HepG2 (cell line): ENCODE measurements around the gene KBTBD13. TPM values are rescaled to one million over a fixed set of nuclear protein-coding genes. Genes with fewer than 3 reads are reported as not detected.
A peak's percentile ranks its signal among the peaks of the same experiment; 100 is the strongest.

Experiments
- ATF5 ChIP-seq: sonication (generic); formaldehyde crosslinking; IDR thresholded peaks from 2 replicates; pipeline ENCODE4 v1.4.0; 2020; ENCODE audit warnings: mild to moderate bottlenecking, low read depth, missing genetic modification reagents
- EED ChIP-seq: sonication (generic); formaldehyde crosslinking; IDR thresholded peaks from 2 replicates; pipeline ENCODE4 v1.5.0; 2020; ENCODE audit warnings: mild to moderate bottlenecking, missing genetic modification reagents
- HCFC1 ChIP-seq: fragments of 150-350 bp; IDR thresholded peaks from 2 replicates; pipeline ENCODE4 v1.6.1; 2014; ENCODE audit warnings: low read depth, low read length
- HNRNPH1 ChIP-seq: fragments of 200-400 bp; formaldehyde crosslinking; optimal IDR thresholded peaks from 2 replicates; pipeline ENCODE3; 2017; ENCODE audit warnings: mild to moderate bottlenecking, low read depth, low read length
- KDM4B ChIP-seq: sonication (generic); formaldehyde crosslinking; IDR thresholded peaks from 2 replicates; pipeline ENCODE4 v1.4.0; 2020; ENCODE audit warnings: missing genetic modification reagents
- KIAA2018 ChIP-seq: sonication (generic); formaldehyde crosslinking; IDR thresholded peaks from 2 replicates; pipeline ENCODE4 v1.5.0; 2020; ENCODE audit warnings: mild to moderate bottlenecking, missing genetic modification reagents, borderline replicate concordance
- KLF15 ChIP-seq: sonication (generic); formaldehyde crosslinking; IDR thresholded peaks from 2 replicates; pipeline ENCODE4 v1.8.1; 2023; ENCODE audit warnings: borderline replicate concordance, mild to moderate bottlenecking, inconsistent platforms, missing genetic modification reagents, mixed read lengths
- NAIF1 ChIP-seq: sonication (generic); formaldehyde crosslinking; IDR thresholded peaks from 2 replicates; pipeline ENCODE4 v1.5.0; 2020; ENCODE audit warnings: mild to moderate bottlenecking, missing genetic modification reagents, borderline replicate concordance
- RELA ChIP-seq: sonication (generic); formaldehyde crosslinking; IDR thresholded peaks from 2 replicates; pipeline ENCODE4 v1.4.0; 2020; ENCODE audit warnings: missing genetic modification reagents
- TBX2 ChIP-seq: sonication (generic); formaldehyde crosslinking; IDR thresholded peaks from 2 replicates; pipeline ENCODE4 v1.5.0; 2020; ENCODE audit warnings: missing genetic modification reagents, mild to moderate bottlenecking, borderline replicate concordance
- TFDP2 ChIP-seq: sonication (generic); formaldehyde crosslinking; IDR thresholded peaks from 2 replicates; pipeline ENCODE4 v1.4.0; 2020; ENCODE audit warnings: missing genetic modification reagents
- ZNF160 ChIP-seq: sonication (generic); formaldehyde crosslinking; IDR thresholded peaks from 2 replicates; pipeline ENCODE4 v1.8.0; 2022; ENCODE audit warnings: mild to moderate bottlenecking, inconsistent platforms, missing genetic modification reagents
- ZNF30 ChIP-seq: sonication (generic); formaldehyde crosslinking; IDR thresholded peaks from 2 replicates; pipeline ENCODE4 v1.5.0; 2020; ENCODE audit warnings: mild to moderate bottlenecking, missing genetic modification reagents
- ZNF672 ChIP-seq: sonication (generic); formaldehyde crosslinking; IDR thresholded peaks from 2 replicates; pipeline ENCODE4 v1.8.1; 2022; ENCODE audit warnings: missing genetic modification reagents
- ZNF691 ChIP-seq: sonication (generic); formaldehyde crosslinking; IDR thresholded peaks from 2 replicates; pipeline ENCODE4 v1.4.0; 2020; ENCODE audit warnings: missing genetic modification reagents, low read depth, mild to moderate bottlenecking, borderline replicate concordance
- ZNF770 ChIP-seq: sonication (generic); formaldehyde crosslinking; IDR thresholded peaks from 2 replicates; pipeline ENCODE4 v1.5.0; 2020; ENCODE audit warnings: mild to moderate bottlenecking, missing genetic modification reagents
- polyA plus RNA-seq, 8 experiments: library from polyadenylated mRNA; depleted of rRNA in 3 of 8; stranded (reverse) in 7 of 8; unstranded in 1 of 8; fragments of >200 nt; fragmentation: Illumina TruSeq in 4 of 8; extraction: Trizol in 4 of 8; gene quantifications; 2 replicates each; pipeline versions ENCODE4 v1.2.1 to v1.2.3, GENCODE V29; 2011 to 2016; ENCODE audit warnings: low read depth in 4 of 8, missing spikeins in 1 of 8, mixed read lengths in 1 of 8; ENCODE audit not compliant: insufficient read depth in 1 of 8
- total RNA-seq, 5 experiments: library from RNA; depleted of rRNA; stranded (reverse); fragments of >200 nt; fragmentation: Illumina TruSeq; extraction: Trizol; gene quantifications; 2 replicates each; pipeline ENCODE4 v1.2.3, GENCODE V29; 2016; ENCODE audit warnings: low read depth in 1 of 5

KBTBD13 gene
- total and polyA plus RNA-seq, 2 of the 13 experiments (the other 11 are each of a cell fraction or from before 2014, with no cell fraction given): not detected

GRCh38 chr15:65057549-65057940, 19.0 kb upstream of the KBTBD13 start (continued):
- TF ChIP-seq ZNF691 (CRISPR knock-in tag): 0 out of 2 replicates have a peak, but pooled peaks have one; percentile 10
- TF ChIP-seq HCFC1: no peak
- no peak for TF ChIP-seq KLF15 (CRISPR knock-in tag)
- TF ChIP-seq TBX2 (CRISPR knock-in tag): 0 out of 2 replicates have a peak, but pooled peaks have one; percentile 6
- no peak for TF ChIP-seq ZNF160 (CRISPR knock-in tag)
- TF ChIP-seq TFDP2 (CRISPR knock-in tag): no peak
- TF ChIP-seq KDM4B (CRISPR knock-in tag): no peak
- 0 out of 2 replicates have a peak, but pooled peaks have one; percentile 10 for TF ChIP-seq ZNF770
- TF ChIP-seq ATF5 (CRISPR knock-in tag): no peak
- no peak for TF ChIP-seq KIAA2018
- no peak for TF ChIP-seq ZNF672 (CRISPR knock-in tag)
- no peak for TF ChIP-seq EED (CRISPR knock-in tag)
- TF ChIP-seq HNRNPH1: no peak
- no peak for TF ChIP-seq NAIF1 (CRISPR knock-in tag)
- no peak for TF ChIP-seq RELA
- TF ChIP-seq ZNF30: no peak
